KMS-11 (cell line): ENCODE results near the gene ACP6.

ENCODE experiments used
- H2AFZ ChIP-seq: fragments of 200-600 bp; sonication (generic); 2 replicates; pipeline ENCODE4 v1.6.1; 2016; ENCODE audit warnings: antibody characterized with exemption, mixed run types, low read depth
- H3K27ac ChIP-seq: fragments of 200-600 bp; sonication (generic); 2 replicates; pipeline ENCODE4 v1.6.1; 2016; ENCODE audit warnings: mild to moderate bottlenecking, mixed run types
- H3K27me3 ChIP-seq: fragments of 200-600 bp; sonication (generic); 2 replicates; pipeline ENCODE4 v1.6.1; 2017; ENCODE audit warnings: mild to moderate bottlenecking, low read depth, mixed run types, moderate library complexity; ENCODE audit not compliant: insufficient read depth
- H3K36me3 ChIP-seq: fragments of 200-600 bp; sonication (generic); 2 replicates; pipeline ENCODE4 v1.6.1; 2017; ENCODE audit warnings: mild to moderate bottlenecking, mixed run types; ENCODE audit not compliant: insufficient read depth
- H3K4me1 ChIP-seq: fragments of 200-600 bp; sonication (generic); 2 replicates; pipeline ENCODE4 v1.6.1; 2016; ENCODE audit warnings: mild to moderate bottlenecking, low read depth, mixed run types; ENCODE audit not compliant: poor library complexity, severe bottlenecking
- H3K4me2 ChIP-seq: fragments of 200-600 bp; sonication (generic); 2 replicates; pipeline ENCODE4 v1.7.0; 2016; ENCODE audit warnings: mild to moderate bottlenecking, mixed run types
- H3K4me3 ChIP-seq: fragments of 200-600 bp; sonication (generic); IDR thresholded peaks from 2 replicates; pipeline ENCODE4 v1.6.1; 2017; ENCODE audit warnings: low read depth, low read length, mixed read lengths; ENCODE audit not compliant: insufficient read depth
- H3K79me2 ChIP-seq: fragments of 200-600 bp; sonication (generic); 2 replicates; pipeline ENCODE4 v1.6.1; 2016; ENCODE audit warnings: low read depth, mixed run types; ENCODE audit not compliant: insufficient read depth
- H3K9ac ChIP-seq: fragments of 200-600 bp; sonication (generic); 2 replicates; pipeline ENCODE4 v1.6.1; 2016; ENCODE audit warnings: mild to moderate bottlenecking, mixed run types
- H4K20me1 ChIP-seq: fragments of 200-600 bp; sonication (generic); 2 replicates; pipeline ENCODE4 v1.6.1; 2016; ENCODE audit warnings: mild to moderate bottlenecking, mixed run types; ENCODE audit not compliant: insufficient read depth
- TF ChIP-seq, protein P1 (sequence below): fragments of 200-600 bp; sonication (generic); conservative IDR thresholded peaks from 2 replicates; pipeline ENCODE4 v1.6.1; 2017; ENCODE audit warnings: low read depth, mild to moderate bottlenecking, antibody characterized with exemption, low read length, moderate library complexity, mixed read lengths

The ACP6 gene

GRCh38 chr1:147599362-147600118 lies 70.8 kb downstream of the ACP6 start:
- Histone ChIP-seq H3K79me2 (peaks cover 41% of the 10 kb centered on the region), H3K4me1 (peaks cover 51% of the 10 kb centered on the region), H3K4me3 (peak overlapping the region; percentile 99), H3K27ac (peak overlapping the region; percentile 20; the same call in 1 of the 2 replicates), H3K4me2 (peak overlapping the region; percentile 74), H2AFZ (peak overlapping the region; percentile 78), H3K36me3 (no peaks in the 10 kb centered on the region), H4K20me1 (peaks cover 11% of the 10 kb centered on the region; the same call in 1 of the 2 replicates), H3K9ac (peak overlapping the region; percentile 53), H3K27me3 (no peaks in the 10 kb centered on the region)
- TF ChIP-seq, protein P1, sequence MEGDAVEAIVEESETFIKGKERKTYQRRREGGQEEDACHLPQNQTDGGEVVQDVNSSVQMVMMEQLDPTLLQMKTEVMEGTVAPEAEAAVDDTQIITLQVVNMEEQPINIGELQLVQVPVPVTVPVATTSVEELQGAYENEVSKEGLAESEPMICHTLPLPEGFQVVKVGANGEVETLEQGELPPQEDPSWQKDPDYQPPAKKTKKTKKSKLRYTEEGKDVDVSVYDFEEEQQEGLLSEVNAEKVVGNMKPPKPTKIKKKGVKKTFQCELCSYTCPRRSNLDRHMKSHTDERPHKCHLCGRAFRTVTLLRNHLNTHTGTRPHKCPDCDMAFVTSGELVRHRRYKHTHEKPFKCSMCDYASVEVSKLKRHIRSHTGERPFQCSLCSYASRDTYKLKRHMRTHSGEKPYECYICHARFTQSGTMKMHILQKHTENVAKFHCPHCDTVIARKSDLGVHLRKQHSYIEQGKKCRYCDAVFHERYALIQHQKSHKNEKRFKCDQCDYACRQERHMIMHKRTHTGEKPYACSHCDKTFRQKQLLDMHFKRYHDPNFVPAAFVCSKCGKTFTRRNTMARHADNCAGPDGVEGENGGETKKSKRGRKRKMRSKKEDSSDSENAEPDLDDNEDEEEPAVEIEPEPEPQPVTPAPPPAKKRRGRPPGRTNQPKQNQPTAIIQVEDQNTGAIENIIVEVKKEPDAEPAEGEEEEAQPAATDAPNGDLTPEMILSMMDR, result no peak

GRCh38 chr1:147598621-147599361 lies 71.5 kb downstream of the ACP6 start:
- Histone ChIP-seq H3K4me2 (peak overlapping the region; percentile 74), H3K4me3 (peak overlapping the region; percentile 99), H3K27me3 (no peaks in the 10 kb centered on the region), H4K20me1 (peaks cover 6% of the 10 kb centered on the region; the same call in 1 of the 2 replicates), H3K36me3 (no peaks in the 10 kb centered on the region), H3K4me1 (peaks cover 47% of the 10 kb centered on the region), H3K9ac (peak overlapping the region; percentile 53), H3K27ac (peak overlapping the region; percentile 20; the same call in 1 of the 2 replicates), H3K79me2 (peaks cover 33% of the 10 kb centered on the region), H2AFZ (peak overlapping the region; percentile 78)
- TF ChIP-seq, protein P1, result 0 out of 2 replicates have a peak, but pooled peaks have one; percentile 28

DNA sequence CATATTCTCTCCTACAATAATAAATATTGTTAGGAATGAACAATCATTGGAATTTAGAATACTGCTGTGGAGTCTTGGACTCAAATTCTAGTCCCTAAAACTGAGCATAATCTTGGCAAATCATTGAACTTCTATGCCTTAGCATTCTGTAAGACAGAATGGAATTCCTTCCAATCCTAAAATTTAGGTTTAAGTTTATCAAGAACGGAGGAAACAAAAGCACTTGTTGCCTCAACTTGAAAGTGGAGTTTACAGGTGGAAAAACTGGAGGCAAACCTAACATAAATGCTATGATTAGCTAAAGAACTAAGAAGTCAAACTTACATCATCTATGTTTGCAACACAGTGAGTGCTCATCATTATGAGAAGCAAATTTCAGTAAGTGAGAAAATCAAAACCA lies 73.3 kb downstream of the ACP6 start:
- no peak overlapping the region for H2AFZ ChIP-seq
- peaks cover 15% of the 10 kb centered on the region for H3K79me2 ChIP-seq
- H3K9ac ChIP-seq, result no peak overlapping the region
- H3K4me1 ChIP-seq, result peaks cover 34% of the 10 kb centered on the region
- no peaks in the 10 kb centered on the region for H3K27me3 ChIP-seq
- 0 out of 2 replicates have a peak overlapping the region, but pooled peaks have one; percentile 74 for H3K4me2 ChIP-seq
- TF ChIP-seq, protein P1, result no peak
- H4K20me1 ChIP-seq, result peaks cover 6% of the 10 kb centered on the region; the same call in 1 of the 2 replicates
- H3K36me3 ChIP-seq, result no peaks in the 10 kb centered on the region
- no peak overlapping the region for H3K4me3 ChIP-seq
- H3K27ac ChIP-seq, result no peak overlapping the region
